ENCODE data around the gene CUEDC2.

Gene CUEDC2

GRCh38 chr10:102453502-102453901 is 21.1 kb upstream of the CUEDC2 start:
- DNase-seq = no peak

GRCh38 chr10:102452672-102453340 is 20.4 kb upstream of the CUEDC2 start:
- DNase-seq = no peak

DNA sequence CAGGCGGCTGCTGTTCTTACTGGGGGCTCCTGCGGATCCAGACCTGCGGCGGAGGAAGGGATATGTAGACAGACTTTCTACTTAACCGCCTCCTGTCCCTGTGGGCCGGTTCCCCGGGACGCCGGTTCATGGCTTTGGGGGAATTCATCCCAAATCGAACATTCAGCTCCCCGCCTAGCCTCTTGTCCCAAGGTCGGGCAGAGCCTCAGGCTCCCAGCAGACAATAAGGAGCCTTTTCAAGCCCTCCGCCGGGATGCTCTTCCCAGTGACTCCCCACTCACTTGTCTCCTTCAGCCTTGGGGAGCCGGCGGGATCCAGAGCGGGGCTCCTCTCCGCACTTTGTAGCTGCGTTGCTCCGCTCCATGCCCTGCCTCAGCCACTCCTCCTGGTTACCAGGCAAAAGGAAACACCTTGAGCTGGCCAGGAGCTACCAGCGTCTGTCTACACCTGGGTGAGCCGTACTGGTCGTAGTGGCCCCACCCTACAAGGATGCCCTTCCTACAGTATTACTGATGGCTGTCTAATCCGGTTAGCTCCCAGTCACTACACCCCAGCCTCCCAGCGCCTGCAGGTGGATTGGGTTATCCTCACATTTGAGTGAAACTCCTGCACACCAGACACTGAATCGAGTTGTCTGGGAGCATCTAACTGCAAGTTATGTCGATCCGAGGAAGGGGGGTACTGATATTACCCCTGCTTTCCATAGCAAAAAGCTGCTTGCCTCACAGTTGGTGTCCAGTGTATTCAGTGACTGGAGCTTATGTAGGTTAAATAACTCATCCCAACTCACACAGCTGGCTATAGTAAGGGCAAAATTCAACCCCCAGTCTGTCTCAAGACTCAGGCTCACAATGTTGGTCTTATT is 19.0 kb upstream of the CUEDC2 start, which contains the start of gene C10orf95:
TSS of gene C10orf95 (minus strand) at position 439 of the 865 bp plus-strand sequence. CDS start 450 bp downstream, outside the sequence.
- no peak for DNase-seq

GRCh38 chr10:102450374-102451104 is 18.2 kb upstream of the CUEDC2 start:
- peak; percentile 17 for DNase-seq

DNA sequence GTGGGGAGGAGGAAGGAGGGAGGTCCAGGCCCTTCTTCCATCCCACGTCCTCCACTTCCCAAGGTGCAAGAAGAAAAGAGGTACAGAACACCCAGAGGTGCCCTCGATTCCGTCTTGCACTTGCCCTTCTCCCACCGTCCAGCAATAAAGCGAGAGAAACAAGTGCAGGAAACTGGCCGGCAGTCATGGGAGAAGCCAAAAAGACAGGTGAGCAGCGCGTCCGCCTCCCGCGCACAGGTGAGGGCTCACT is 17.7 kb upstream of the CUEDC2 start:
- no peak for DNase-seq

GRCh38 chr10:102449321-102450123 is 17.1 kb upstream of the CUEDC2 start:
- no peak for DNase-seq

GRCh38 chr10:102444851-102445250 is 12.5 kb upstream of the CUEDC2 start:
- no peak for DNase-seq

DNA sequence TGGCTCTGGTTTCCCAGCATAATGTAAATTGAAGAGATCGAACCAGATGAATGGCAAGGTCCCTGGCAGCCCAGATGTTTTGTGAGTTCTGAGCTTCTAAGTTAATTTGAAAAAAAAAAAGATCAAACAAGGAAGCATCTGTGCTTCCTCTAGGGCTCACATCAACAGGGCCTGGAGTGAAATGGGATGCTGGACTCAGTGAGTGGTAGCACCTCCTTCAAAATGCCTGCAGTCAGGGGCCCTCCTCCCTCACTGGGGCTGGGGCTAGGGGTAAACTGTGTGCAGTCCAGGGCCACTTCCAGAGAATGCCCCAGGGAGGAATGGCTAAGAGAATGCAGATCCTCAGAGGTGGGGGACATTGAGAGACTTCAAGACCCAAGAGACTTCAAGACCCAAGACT is 6.0 kb upstream of the CUEDC2 start:
- DNase-seq = no peak

- DNase-seq = no peak
Measured at GRCh38 chr10:102437515-102437914, 5.1 kb upstream of the CUEDC2 start.

DNA sequence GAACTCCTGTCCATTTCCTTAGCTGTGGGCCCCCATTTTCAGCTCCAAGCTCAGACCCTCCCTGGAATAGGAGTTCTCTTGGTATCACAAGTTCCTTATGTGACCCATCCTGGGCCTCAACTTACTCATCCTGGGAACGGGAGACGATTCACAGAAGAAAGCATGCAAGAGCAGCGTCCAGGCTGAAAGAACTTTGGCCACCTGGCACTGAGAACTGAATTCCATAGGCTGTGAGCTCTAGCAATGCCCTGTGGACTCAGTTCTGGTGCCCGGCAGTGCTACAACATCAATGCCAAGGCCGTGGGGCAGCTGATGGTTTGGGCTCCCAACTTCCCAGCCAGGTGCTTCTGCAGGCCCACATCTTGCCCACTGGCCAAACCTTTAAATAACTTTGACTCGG is 3.9 kb upstream of the CUEDC2 start:
- DNase-seq = no peak

- no peak for DNase-seq
Measured at GRCh38 chr10:102435529-102436233, 3.3 kb upstream of the CUEDC2 start.

DNA sequence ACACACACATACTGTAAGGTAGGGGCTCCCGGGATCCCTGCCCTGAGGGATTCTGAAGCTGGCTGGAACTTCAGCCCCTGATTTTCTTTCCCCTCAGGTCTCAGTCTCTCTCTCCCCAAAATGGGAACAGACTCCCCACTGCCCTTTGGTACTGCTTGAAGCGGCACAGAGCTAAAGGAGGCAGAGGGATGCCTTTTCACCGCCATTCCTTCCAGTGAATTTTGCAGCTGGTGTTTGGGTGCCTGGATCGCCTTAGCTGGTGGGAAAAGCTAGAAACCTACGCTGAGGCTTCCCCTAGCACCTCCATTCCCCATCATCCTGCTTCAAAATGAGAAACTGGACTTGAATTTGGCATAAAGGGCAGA is 2.7 kb upstream of the CUEDC2 start:
- no peak for DNase-seq

DNA sequence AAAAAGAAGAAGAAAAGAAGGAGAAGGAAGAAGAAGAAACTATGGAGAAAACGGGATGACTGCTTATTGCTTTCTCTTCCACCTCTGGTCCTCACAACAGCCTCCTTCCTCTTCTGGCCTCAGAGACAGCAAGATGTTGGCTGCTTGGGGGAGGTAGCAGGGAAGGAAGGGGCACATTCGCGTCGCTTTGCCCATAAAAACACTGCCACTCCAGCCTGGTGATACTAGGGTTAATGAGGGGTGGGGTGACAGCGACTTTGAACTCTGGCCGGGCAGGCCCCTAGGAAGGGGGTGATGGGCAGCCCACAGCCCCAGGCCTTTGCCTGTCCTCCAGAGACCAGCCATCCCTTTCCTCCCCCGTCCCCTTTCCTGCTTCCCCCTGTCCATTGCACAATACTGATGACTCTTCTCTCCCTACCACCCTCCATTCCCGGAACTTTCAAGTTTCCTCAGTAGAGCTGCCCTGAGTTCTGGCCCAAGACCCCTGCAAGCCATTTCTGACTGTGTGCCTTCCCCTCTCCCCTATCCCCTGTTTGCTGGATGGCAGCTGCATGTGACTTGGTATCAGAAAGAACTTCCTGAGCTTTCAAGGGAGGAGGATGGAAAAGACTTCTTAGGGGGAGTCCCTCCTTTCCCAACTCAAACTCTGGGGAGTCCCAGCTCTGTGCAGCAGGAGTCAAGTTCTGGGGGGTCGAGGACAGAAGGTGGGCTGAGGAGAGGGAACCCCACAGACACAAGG is 2.2 kb upstream of the CUEDC2 start:
- no peak for DNase-seq

DNA sequence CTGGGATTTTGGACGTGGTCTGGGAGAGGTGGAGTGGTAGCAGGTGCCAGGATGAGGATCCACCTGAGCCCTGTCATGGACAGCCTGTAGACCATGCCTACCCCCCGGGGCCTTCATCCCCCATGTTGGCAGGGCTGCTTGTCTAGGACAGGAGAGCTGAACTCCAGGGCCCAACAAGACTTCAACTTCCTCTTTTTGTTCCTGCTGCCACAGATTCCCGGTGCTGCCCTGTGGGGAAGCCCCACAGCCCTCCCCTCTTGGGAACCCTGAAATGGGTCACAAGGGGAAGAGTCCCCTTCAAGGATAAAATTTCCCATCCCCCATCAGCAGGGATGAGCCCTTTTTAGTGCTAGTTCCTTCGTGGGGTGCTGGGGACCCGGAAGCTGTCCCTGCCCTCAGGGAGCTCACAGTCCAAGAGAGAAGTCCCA is 1.3 kb upstream of the CUEDC2 start:
- DNase-seq = no peak

DNA sequence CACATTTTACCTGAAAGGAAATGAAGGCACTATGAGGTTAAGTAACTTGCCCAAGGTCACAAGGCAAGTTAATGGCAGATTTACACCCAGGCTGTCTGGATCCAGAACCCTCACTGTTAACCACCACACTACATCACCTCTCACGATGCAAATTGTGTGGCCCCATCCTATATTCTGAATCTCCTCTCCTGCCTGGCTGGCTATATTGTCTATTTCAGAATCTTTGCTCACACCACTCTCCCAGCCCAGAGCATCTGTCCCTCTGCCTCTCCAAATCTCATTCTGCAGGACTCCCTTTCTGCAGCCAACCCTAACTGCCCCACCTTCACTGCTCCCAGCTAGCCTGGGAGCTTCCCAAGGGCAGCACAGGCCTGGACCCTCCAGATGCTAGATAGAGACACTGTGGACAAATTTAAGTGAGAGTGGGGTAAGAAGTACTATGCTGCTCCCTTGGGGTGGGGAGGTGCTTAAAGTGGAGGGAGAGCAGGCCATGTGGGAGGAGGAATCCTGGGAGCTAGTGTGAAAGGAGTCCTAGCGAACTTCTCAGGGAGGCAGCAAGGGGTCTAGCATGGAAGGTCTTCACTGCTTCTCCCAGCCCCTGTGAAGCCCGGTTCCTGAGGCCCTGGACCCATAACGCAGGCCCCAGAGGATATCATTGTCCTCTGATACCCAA is 786 bp downstream of the CUEDC2 start:
- no peak for DNase-seq

DNA sequence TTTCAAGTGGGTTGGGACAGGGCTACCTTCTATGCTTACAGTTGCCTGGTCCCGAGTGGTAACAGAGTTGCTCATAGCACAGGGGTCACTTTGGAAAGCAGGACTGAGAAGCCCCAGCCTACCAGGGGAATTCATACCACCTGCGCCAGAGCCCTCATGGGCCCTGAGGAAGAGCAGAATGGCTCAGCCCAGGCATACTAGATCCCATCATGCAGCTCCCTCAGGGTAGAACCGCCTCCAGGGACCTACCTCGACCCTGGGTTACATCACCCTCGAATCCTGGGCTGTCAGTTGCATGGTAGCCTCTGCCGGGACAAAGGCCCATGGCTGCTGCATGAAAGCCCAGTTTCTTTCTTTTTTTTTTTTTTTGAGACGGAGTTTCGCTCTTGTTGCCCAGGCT is 2.9 kb downstream of the CUEDC2 start:
- no peak for DNase-seq

- DNase-seq = no peak
Measured at GRCh38 chr10:102426803-102427287, 5.5 kb downstream of the CUEDC2 start.

DNA sequence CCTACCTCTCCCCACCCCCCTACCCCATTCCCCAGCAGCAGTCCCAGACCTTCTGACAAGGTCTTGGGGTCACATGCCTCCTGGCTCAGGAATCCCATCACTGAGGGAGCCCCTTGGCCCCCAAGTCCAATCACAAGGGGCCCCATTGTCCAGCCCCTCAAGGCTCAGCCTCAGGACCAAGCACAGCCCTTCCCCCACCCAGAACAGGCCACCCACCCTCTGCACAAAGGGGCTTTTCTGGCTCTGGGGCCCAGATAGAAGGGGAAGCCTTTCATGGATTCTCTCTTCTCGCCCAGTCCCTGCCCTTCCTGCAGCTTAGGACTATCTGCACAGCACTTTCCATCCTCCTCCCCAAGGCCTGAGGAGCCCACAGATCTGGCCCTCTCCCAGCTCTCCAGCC is 6.9 kb downstream of the CUEDC2 start:
- no peak for DNase-seq

DNA sequence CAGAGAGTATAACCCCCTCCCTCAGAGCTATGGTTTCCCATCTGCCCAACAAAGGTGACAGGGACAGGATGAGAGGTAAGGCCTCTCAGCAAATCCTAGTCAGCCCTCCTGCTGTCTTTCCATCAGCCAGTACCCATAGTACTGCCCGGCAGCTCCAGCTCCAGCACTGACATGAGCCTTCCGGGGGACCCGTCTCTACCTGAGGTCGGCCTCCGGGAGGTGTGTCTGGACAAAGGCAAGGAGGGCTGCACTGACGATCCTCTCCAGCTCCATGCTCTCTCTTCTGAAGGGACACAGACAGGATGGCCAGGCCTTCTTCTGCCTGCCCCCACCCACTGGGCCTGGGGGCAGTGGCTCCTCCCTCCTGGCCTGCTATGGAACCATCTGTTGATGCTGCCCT is 7.5 kb downstream of the CUEDC2 start:
- no peak for DNase-seq

GRCh38 chr10:102424145-102424544 is 8.2 kb downstream of the CUEDC2 start:
- no peak for DNase-seq

Measured in T1000 (cell line).